K562 (cell line): Measurements from ENCODE around the gene ADARB2. TPM values are rescaled to one million over a fixed set of nuclear protein-coding genes. Genes with fewer than 3 reads are reported as not detected.

Experiments
- ATAC-seq: fragments of 200-7000 bp; cut with Tn5 transposase; 3 replicates; pipeline ENCODE4 v1.9.1; 2020; ENCODE audit warnings: moderate library complexity
- BruUV-seq: library from RNA; stranded (reverse); fragments of 400-500 nt; replicated peaks from 2 replicates; lab custom pipeline; 2021; lab: Mats Ljungman, UMichigan
- CTCF ChIA-PET: fragments of 300-600 bp; formaldehyde crosslinking; extraction: SDS; loops from one replicate; lab custom pipeline; 2021; ENCODE audit warnings: low intra/inter-chr PET ratio; lab: Yijun Ruan, JAX
- POLR2A ChIA-PET: fragments of 300-600, 350-650 bp; sonication (Branson Sonifier 250); formaldehyde crosslinking; extraction: SDS; loops from one replicate; lab custom pipeline; 2021; ENCODE audit warnings: antibody characterized with exemption, inconsistent platforms; lab: Yijun Ruan, JAX
- DNase-seq, 4 experiments: peaks; one replicate each; pipeline versions ENCODE4 v3.0.0 to v3.0.0-alpha.2; 2011 to 2018; ENCODE audit warnings: low spot score in 3 of 4, mixed read lengths in 3 of 4; ENCODE audit errors: extremely low read depth in 1 of 4
- FAIRE-seq: peaks from 2 replicates; lab custom pipeline; 2011; peaks lifted over from hg19 to GRCh38; lab: Jason Lieb, UNC
- H2AFZ ChIP-seq: 2 replicates; pipeline ENCODE4 v1.6.0; 2011; ENCODE audit warnings: low read depth, low read length, control low read depth, inconsistent platforms
- H3K27ac ChIP-seq: fragments of 200-600 bp; 3 replicates; pipeline ENCODE4 v1.8.0; 2011; ENCODE audit warnings: low read depth, mild to moderate bottlenecking, control low read depth, inconsistent platforms, low read length, moderate library complexity, mixed read lengths; ENCODE audit errors: extremely low read depth
- H3K27me3 ChIP-seq, 2 experiments: fragments of 300-600 bp in 1 of 2; 2 replicates in 1 of 2; 3 replicates in 1 of 2; pipeline versions ENCODE4 v1.6.0 to v1.8.0; 2011; ENCODE audit warnings: inconsistent platforms in 2 of 2, low read length in 2 of 2, mild to moderate bottlenecking in 1 of 2, mixed read lengths in 1 of 2, moderate library complexity in 1 of 2; ENCODE audit not compliant: control insufficient read depth in 2 of 2, insufficient read depth in 2 of 2
- H3K36me3 ChIP-seq: fragments of 300-600 bp; 3 replicates; pipeline ENCODE4 v1.8.0; 2011; ENCODE audit warnings: mild to moderate bottlenecking, low read length, inconsistent platforms; ENCODE audit not compliant: control insufficient read depth, insufficient read depth
- H3K4me1 ChIP-seq, 2 experiments: fragments of 200-600 bp in 1 of 2; replicated peaks in 1 of 2; 2 replicates in 1 of 2; 3 replicates in 1 of 2; pipeline versions ENCODE4 v1.5.1 to v1.8.0; 2011; ENCODE audit warnings: inconsistent platforms in 2 of 2, low read length in 2 of 2, mild to moderate bottlenecking in 1 of 2, mixed read lengths in 1 of 2, moderate library complexity in 1 of 2; ENCODE audit not compliant: control insufficient read depth in 2 of 2, insufficient read depth in 2 of 2
- H3K4me2 ChIP-seq: 2 replicates; pipeline ENCODE4 v1.6.1; 2011; ENCODE audit warnings: low read length, control low read depth, inconsistent platforms, mixed read lengths; ENCODE audit not compliant: insufficient read depth
- H3K4me3 ChIP-seq: fragments of 200-600 bp; sonication (generic), shearing (Covaris generic); 2 replicates; pipeline ENCODE4 v1.5.1; 2016; ENCODE audit warnings: control low read depth, inconsistent platforms
- H3K79me2 ChIP-seq: fragments of 200-600 bp; 3 replicates; pipeline ENCODE4 v1.8.0; 2011; ENCODE audit warnings: low read length, inconsistent platforms; ENCODE audit not compliant: control insufficient read depth, insufficient read depth
- H3K9ac ChIP-seq, 2 experiments: 2 replicates each; pipeline versions ENCODE4 v1.6.0 to v1.6.1; 2011; ENCODE audit warnings: low read depth in 2 of 2, low read length in 2 of 2, control low read depth in 1 of 2, inconsistent platforms in 1 of 2, mild to moderate bottlenecking in 1 of 2, mixed read lengths in 1 of 2; ENCODE audit not compliant: insufficient read depth in 1 of 2
- H3K9me1 ChIP-seq: one replicate; pipeline ENCODE4 v1.6.0; 2011; ENCODE audit warnings: inconsistent platforms, mild to moderate bottlenecking, low read length, moderate library complexity; ENCODE audit not compliant: control insufficient read depth, insufficient read depth
- H3K9me3 ChIP-seq: replicated peaks from 2 replicates; pipeline ENCODE4 v1.5.1; 2011; ENCODE audit warnings: low read depth, low read length, inconsistent platforms; ENCODE audit not compliant: control insufficient read depth, insufficient read depth
- H4K20me1 ChIP-seq: replicated peaks from 2 replicates; pipeline ENCODE4 v1.6.1; 2011; ENCODE audit warnings: low read length, inconsistent platforms, mixed read lengths; ENCODE audit not compliant: control insufficient read depth, insufficient read depth
- E2F6 ChIP-seq, 2 experiments: IDR thresholded peaks; 2 replicates each; pipeline ENCODE4 v1.6.1; 2011; ENCODE audit warnings: borderline replicate concordance in 1 of 2, control low read depth in 1 of 2, low read depth in 1 of 2, low read length in 1 of 2, mild to moderate bottlenecking in 1 of 2, mixed read lengths in 1 of 2, moderate library complexity in 1 of 2; ENCODE audit not compliant: insufficient read depth in 1 of 2, insufficient read length in 1 of 2, poor library complexity in 1 of 2, severe bottlenecking in 1 of 2; ENCODE audit errors: extremely low read depth in 1 of 2
- HNRNPL ChIP-seq: fragments of 200-400 bp; formaldehyde crosslinking; IDR thresholded peaks from 2 replicates; pipeline ENCODE4 v1.6.1; 2017; ENCODE audit warnings: low read depth, mild to moderate bottlenecking, low read length
- NR2C1 ChIP-seq, 2 experiments: fragments of 450-650 bp; IDR thresholded peaks; 2 replicates each; pipeline ENCODE4 v1.6.1; 2017; ENCODE audit warnings: mild to moderate bottlenecking in 2 of 2, antibody characterized with exemption in 1 of 2, inconsistent platforms in 1 of 2, missing compliant biosample characterization in 1 of 2, missing genetic modification characterization in 1 of 2
- TEAD4 ChIP-seq, 2 experiments: sonication (generic) in 1 of 2; formaldehyde crosslinking in 1 of 2; IDR thresholded peaks; 2 replicates each; pipeline versions ENCODE4 v1.6.1 to v1.8.0; 2012 to 2022; ENCODE audit warnings: borderline replicate concordance in 1 of 2, inconsistent platforms in 1 of 2, low read length in 1 of 2, mild to moderate bottlenecking in 1 of 2, missing genetic modification reagents in 1 of 2
- ZBTB33 ChIP-seq: sonication (generic); formaldehyde crosslinking; IDR thresholded peaks from 2 replicates; pipeline ENCODE4 v1.8.1; 2023; ENCODE audit warnings: mild to moderate bottlenecking, missing genetic modification reagents
- ZNF124 ChIP-seq: sonication (generic); formaldehyde crosslinking; IDR thresholded peaks from 2 replicates; pipeline ENCODE4 v1.8.1; 2022; ENCODE audit warnings: missing genetic modification reagents
- ZNF785 ChIP-seq: fragments of 250-450 bp; sonication (Bioruptor Pico); IDR thresholded peaks from 2 replicates; pipeline ENCODE4 v1.4.0; 2020; ENCODE audit warnings: mild to moderate bottlenecking
- WGBS: fragments of 100-300 bp; shearing (Covaris generic); methylation state at CpG from one replicate; pipeline ENCODE4 v1.1.6; 2016; ENCODE audit warnings: low coverage, mixed read lengths; ENCODE audit not compliant: insufficient coverage; ENCODE audit errors: missing lambda C conversion rate; 5-methylcytosine and 5-hydroxymethylcytosine counted together
- in situ Hi-C: fragments of 300-500 bp; cut with MboI; formaldehyde crosslinking; loops from 4 replicates; pipeline ENCODE4 v1.15.0; 2018; ENCODE audit warnings: inconsistent platforms, mixed read lengths
- intact Hi-C: fragments of 100-400 bp; cut with micrococcal nuclease; formaldehyde crosslinking; loops from 2 replicates; pipeline ENCODE4 v1.14.2; 2022
- polyA plus RNA-seq, 8 experiments: library from polyadenylated mRNA; depleted of rRNA in 4 of 8; stranded (reverse) in 5 of 8; unstranded in 3 of 8; fragments of >200 nt; fragmentation: Nextera tagmentation in 2 of 8; fragmentation: Illumina TruSeq in 1 of 8; extraction: Ambion mirVana in 2 of 8; extraction: Trizol in 1 of 8; gene quantifications; 2 replicates each; pipeline versions ENCODE4 v1.2.1 to v1.2.3, GENCODE V29; 2011 to 2014; ENCODE audit warnings: inconsistent platforms in 1 of 8, missing spikeins in 1 of 8
- total RNA-seq, 7 experiments: library from RNA; depleted of rRNA in 6 of 7; stranded (reverse); fragments of >200 nt in 6 of 7; fragmentation: Illumina TruSeq in 2 of 7; extraction: Trizol in 2 of 7; gene quantifications; 2 replicates each; pipeline versions ENCODE4 v1.2.1 to v1.2.3, GENCODE V29; 2011 to 2021; ENCODE audit warnings: low replicate concordance in 1 of 7
- TF ChIP-seq, protein P1 (sequence below): sonication (generic); formaldehyde crosslinking; IDR thresholded peaks from 2 replicates; pipeline ENCODE4 v1.8.0; 2022; ENCODE audit warnings: mild to moderate bottlenecking, missing genetic modification reagents, borderline replicate concordance
- TF ChIP-seq, protein P2 (sequence below): sonication (generic); formaldehyde crosslinking; IDR thresholded peaks from 2 replicates; pipeline ENCODE4 v1.9.0; 2022; ENCODE audit warnings: mild to moderate bottlenecking, missing genetic modification reagents
- TF ChIP-seq, protein P3 (sequence below): sonication (generic); formaldehyde crosslinking; IDR thresholded peaks from 2 replicates; pipeline ENCODE4 v1.8.0; 2022; ENCODE audit warnings: mild to moderate bottlenecking, missing genetic modification reagents

The ADARB2 gene
- total and polyA plus RNA-seq, 9 of the 15 experiments (the other 6 are each of a cell fraction or from before 2014, with no cell fraction given), result not detected

GRCh38 chr10:1189166-1190051, 547.9 kb downstream of the ADARB2 start:
- Histone ChIP-seq H3K9me1 (no peaks in the 10 kb centered on the region), H3K4me1 (peaks cover 0 to 22% of the 10 kb centered on the region in 2 experiments; a peak in 3 of 5 replicates), H3K79me2 (no peaks in the 10 kb centered on the region), H2AFZ (peak overlapping the region; percentile 66), H3K9ac (no peak overlapping the region), H4K20me1 (peaks cover 26% of the 10 kb centered on the region; the same call in 1 of the 2 replicates), H3K27me3 (peaks cover 66 to 86% of the 10 kb centered on the region in 2 experiments), H3K4me2 (no peak overlapping the region), H3K4me3 (no peak overlapping the region), H3K27ac (no peak overlapping the region), H3K9me3 (no peaks in the 10 kb centered on the region), H3K36me3 (no peaks in the 10 kb centered on the region)
- no peak for FAIRE-seq
- no peak for DNase-seq
- no peak for ATAC-seq
- intact Hi-C loops, result no loop called here
- ChIA-PET POLR2A (no interaction called here), CTCF (no interaction called here)
- no TSS peak for BruUV-seq
- 24% methylated on average over 15 of the region's 26 CpGs for WGBS
- in situ Hi-C loops, result no loop called here
- TF ChIP-seq, protein P1, sequence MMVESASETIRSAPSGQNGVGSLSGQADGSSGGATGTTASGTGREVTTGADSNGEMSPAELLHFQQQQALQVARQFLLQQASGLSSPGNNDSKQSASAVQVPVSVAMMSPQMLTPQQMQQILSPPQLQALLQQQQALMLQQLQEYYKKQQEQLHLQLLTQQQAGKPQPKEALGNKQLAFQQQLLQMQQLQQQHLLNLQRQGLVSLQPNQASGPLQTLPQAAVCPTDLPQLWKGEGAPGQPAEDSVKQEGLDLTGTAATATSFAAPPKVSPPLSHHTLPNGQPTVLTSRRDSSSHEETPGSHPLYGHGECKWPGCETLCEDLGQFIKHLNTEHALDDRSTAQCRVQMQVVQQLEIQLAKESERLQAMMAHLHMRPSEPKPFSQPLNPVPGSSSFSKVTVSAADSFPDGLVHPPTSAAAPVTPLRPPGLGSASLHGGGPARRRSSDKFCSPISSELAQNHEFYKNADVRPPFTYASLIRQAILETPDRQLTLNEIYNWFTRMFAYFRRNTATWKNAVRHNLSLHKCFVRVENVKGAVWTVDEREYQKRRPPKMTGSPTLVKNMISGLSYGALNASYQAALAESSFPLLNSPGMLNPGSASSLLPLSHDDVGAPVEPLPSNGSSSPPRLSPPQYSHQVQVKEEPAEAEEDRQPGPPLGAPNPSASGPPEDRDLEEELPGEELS (CRISPR knock-in tag), result peak; percentile 69; the same call in 1 of the 2 replicates
- TF ChIP-seq ZBTB33 (CRISPR knock-in tag) (0 out of 2 replicates have a peak, but pooled peaks have one; percentile 23), ZNF124 (peak; percentile 42; the same call in 1 of the 2 replicates), HNRNPL (no peak), ZNF785 (CRISPR knock-in tag) (no peak), TEAD4 (IDR thresholded peaks at IDR 0.05; ENCODE audit: low read length) (no peak), TEAD4 (CRISPR knock-in tag; IDR thresholded peaks at IDR 0.05; ENCODE audit: borderline replicate concordance) (peak; percentile 30; the same call in 1 of the 2 replicates), E2F6 (IDR thresholded peaks at IDR 0.05; ENCODE audit: borderline replicate concordance in 1 of 2, extremely low read depth in 1 of 2, insufficient read depth in 1 of 2, insufficient read length in 1 of 2, low read depth in 1 of 2, low read length in 1 of 2, poor library complexity in 1 of 2, severe bottlenecking in 1 of 2) (peak; percentile 65 to 76), NR2C1 (IDR thresholded peaks at IDR 0.05) (no peak), NR2C1 (tag; IDR thresholded peaks at IDR 0.05) (no peak)
- TF ChIP-seq, protein P2, sequence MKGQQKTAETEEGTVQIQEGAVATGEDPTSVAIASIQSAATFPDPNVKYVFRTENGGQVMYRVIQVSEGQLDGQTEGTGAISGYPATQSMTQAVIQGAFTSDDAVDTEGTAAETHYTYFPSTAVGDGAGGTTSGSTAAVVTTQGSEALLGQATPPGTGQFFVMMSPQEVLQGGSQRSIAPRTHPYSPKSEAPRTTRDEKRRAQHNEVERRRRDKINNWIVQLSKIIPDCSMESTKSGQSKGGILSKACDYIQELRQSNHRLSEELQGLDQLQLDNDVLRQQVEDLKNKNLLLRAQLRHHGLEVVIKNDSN, result peak; percentile 62
- TF ChIP-seq, protein P3, sequence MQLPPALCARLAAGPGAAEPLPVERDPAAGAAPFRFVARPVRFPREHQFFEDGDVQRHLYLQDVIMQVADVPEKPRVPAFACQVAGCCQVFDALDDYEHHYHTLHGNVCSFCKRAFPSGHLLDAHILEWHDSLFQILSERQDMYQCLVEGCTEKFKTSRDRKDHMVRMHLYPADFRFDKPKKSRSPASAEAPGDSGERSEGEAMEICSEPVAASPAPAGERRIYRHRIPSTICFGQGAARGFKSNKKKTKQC (CRISPR knock-in tag), result peak; percentile 37; the same call in 1 of the 2 replicates
